Activated CD4-positive, alpha-beta T cell treated with anti-CD3 and anti-CD28 coated beads, Interleukin-2, amount 50 U/mL, for 4 hours (primary cell): ENCODE results near the gene GBF1.

Experiments used
- DNase-seq, 2 experiments: peaks; one replicate each; pipeline ENCODE4 v3.0.0-alpha.2; 2020

Gene GBF1

GRCh38 chr10:102352066-102352715 lies 106.9 kb downstream of the GBF1 start:
- DNase-seq = peak; percentile 72 to 76

GRCh38 chr10:102354451-102354850 lies 109.1 kb downstream of the GBF1 start:
- DNase-seq = no peak

- no peak for DNase-seq
Measured at GRCh38 chr10:102358712-102359382, 113.5 kb downstream of the GBF1 start.

GRCh38 chr10:102367441-102367840 lies 122.1 kb downstream of the GBF1 start:
- DNase-seq = no peak

GRCh38 chr10:102368077-102368476 lies 122.7 kb downstream of the GBF1 start:
- DNase-seq = no peak

- no peak for DNase-seq
Measured at GRCh38 chr10:102371295-102371694, 126.0 kb downstream of the GBF1 start.

GRCh38 chr10:102375250-102375649 lies 129.9 kb downstream of the GBF1 start:
- DNase-seq = no peak

GRCh38 chr10:102375867-102376266 lies 130.5 kb downstream of the GBF1 start:
- no peak for DNase-seq

- no peak for DNase-seq
Measured at GRCh38 chr10:102376901-102377300, 131.6 kb downstream of the GBF1 start.

GRCh38 chr10:102379383-102379782 lies 134.1 kb downstream of the GBF1 start:
- no peak for DNase-seq

- no peak for DNase-seq
Measured at GRCh38 chr10:102381983-102382382, 136.7 kb downstream of the GBF1 start.

GRCh38 chr10:102382871-102383270 lies 137.5 kb downstream of the GBF1 start:
- DNase-seq = no peak

- DNase-seq = peak in 1 of 2 experiments; percentile 15
Measured at GRCh38 chr10:102384053-102384452, 138.7 kb downstream of the GBF1 start.

- no peak for DNase-seq
Measured at GRCh38 chr10:102384606-102385429, 139.5 kb downstream of the GBF1 start.

GRCh38 chr10:102389894-102390293 lies 144.6 kb downstream of the GBF1 start:
- no peak for DNase-seq

- DNase-seq = no peak
Measured at GRCh38 chr10:102392306-102392705, 147.0 kb downstream of the GBF1 start.

- no peak for DNase-seq
Measured at GRCh38 chr10:102393411-102394078, 148.2 kb downstream of the GBF1 start.

GRCh38 chr10:102394079-102394800 lies 148.9 kb downstream of the GBF1 start:
- peak; percentile 98 for DNase-seq

GRCh38 chr10:102394801-102395399 lies 149.6 kb downstream of the GBF1 start:
- DNase-seq = peak; percentile 55 to 56

GRCh38 chr10:102395400-102396316 lies 150.3 kb downstream of the GBF1 start, which contains the start of gene NFKB2:
NFKB2 (plus strand) TSS chr10:102395705; CDS start chr10:102395960, 255 bp downstream.
- DNase-seq = peak; percentile 87 to 89

GRCh38 chr10:102396317-102396650 lies 151.0 kb downstream of the GBF1 start:
- DNase-seq = no peak
